ENCODE results near the gene CBLB. TPM values are rescaled to one million over a fixed set of nuclear protein-coding genes. Genes with fewer than 3 reads are reported as not detected.

Gene CBLB
- total RNA-seq, 2 donors from 2014 or later, result 28.2 to 62.8 TPM

GRCh38 chr3:105864212-105864611 lies 4.6 kb downstream of the CBLB start:
- no peaks in the 10 kb centered on the region for H3K4me1 ChIP-seq (replicated peaks)
- no peaks in the 10 kb centered on the region for H3K9me3 ChIP-seq
- no peaks in the 10 kb centered on the region for H3K27me3 ChIP-seq (replicated peaks; ENCODE audit: insufficient read depth)
- WGBS, result 87% methylated on average over 4 of the region's 4 CpGs
- no peak overlapping the region for H3K27ac ChIP-seq
- TF ChIP-seq CTCF (IDR thresholded peaks at IDR 0.05) (no peak), POLR2AphosphoS5 (IDR thresholded peaks at IDR 0.05) (no peak), POLR2A (IDR thresholded peaks at IDR 0.05) (no peak)
- no peak overlapping the region for H3K4me3 ChIP-seq
- intact Hi-C loops (cut with DNase I), result loop anchor here (10.0 kb wide), 2 partner anchors 169 to 481 kb away; no protein-coding TSS in a partner anchor
- DNase-seq (ENCODE audit: low spot score), result no peak
- no peaks in the 10 kb centered on the region for H3K36me3 ChIP-seq

DNA sequence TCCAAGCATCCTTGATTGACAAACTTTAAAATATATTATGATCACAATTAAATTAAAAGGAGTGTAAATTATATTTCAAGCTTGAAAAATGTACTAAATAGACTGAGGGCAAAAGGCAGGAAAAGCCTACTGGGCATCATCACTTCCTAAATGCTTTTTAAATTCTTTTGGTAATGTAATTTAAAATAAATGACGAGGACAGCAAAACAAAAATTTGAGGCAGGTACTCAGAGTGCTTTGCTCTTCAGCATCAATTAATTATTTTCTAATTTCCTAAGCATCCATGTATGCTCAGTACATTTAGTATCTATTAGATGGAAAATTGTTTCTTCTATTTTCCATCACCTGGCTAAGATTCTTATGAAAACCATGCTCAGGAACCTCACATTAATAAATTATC lies 5.2 kb downstream of the CBLB start:
- no peaks in the 10 kb centered on the region for H3K4me1 ChIP-seq (replicated peaks)
- H3K9me3 ChIP-seq, result no peaks in the 10 kb centered on the region
- H3K27ac ChIP-seq, result no peak overlapping the region
- no peak overlapping the region for H3K4me3 ChIP-seq
- intact Hi-C loops (cut with DNase I), result loop anchor here (10.0 kb wide), 2 partner anchors 169 to 481 kb away; no protein-coding TSS in a partner anchor
- 96% methylated on average over 1 of the region's 1 CpG for WGBS
- no peaks in the 10 kb centered on the region for H3K36me3 ChIP-seq
- DNase-seq (ENCODE audit: low spot score), result no peak
- H3K27me3 ChIP-seq (replicated peaks; ENCODE audit: insufficient read depth), result no peaks in the 10 kb centered on the region
- no peak for TF ChIP-seq POLR2AphosphoS5 (IDR thresholded peaks at IDR 0.05)
- TF ChIP-seq CTCF (IDR thresholded peaks at IDR 0.05), result no peak
- no peak for TF ChIP-seq POLR2A (IDR thresholded peaks at IDR 0.05)

DNA sequence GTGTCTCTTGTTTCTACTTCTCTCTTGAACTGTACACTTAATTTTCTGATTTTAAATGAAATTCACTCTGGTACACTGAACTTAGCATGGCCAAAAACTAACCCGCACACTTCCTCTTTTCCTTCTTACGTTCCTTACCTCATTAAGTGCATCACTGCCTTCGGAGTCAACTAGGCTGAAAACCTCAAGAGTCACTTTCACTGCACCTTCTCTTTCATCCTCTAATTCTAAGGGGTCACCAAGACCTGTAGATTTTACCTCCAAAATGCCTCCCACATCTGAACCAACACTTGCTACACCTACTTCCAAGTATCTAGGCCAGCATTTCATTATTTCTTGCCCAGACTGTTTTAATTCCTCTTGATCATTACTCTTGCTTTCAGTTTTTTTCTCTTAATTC lies 6.6 kb downstream of the CBLB start:
- H3K4me1 ChIP-seq (replicated peaks), result no peaks in the 10 kb centered on the region
- H3K27ac ChIP-seq, result no peak overlapping the region
- no peak overlapping the region for H3K4me3 ChIP-seq
- DNase-seq (ENCODE audit: low spot score), result no peak
- H3K9me3 ChIP-seq, result no peaks in the 10 kb centered on the region
- intact Hi-C loops (cut with DNase I), result loop anchor here (10.0 kb wide), 2 partner anchors 167 to 483 kb away; no protein-coding TSS in a partner anchor
- 88% methylated on average over 3 of the region's 3 CpGs for WGBS
- TF ChIP-seq POLR2AphosphoS5 (IDR thresholded peaks at IDR 0.05) (no peak), POLR2A (IDR thresholded peaks at IDR 0.05) (no peak), CTCF (IDR thresholded peaks at IDR 0.05) (no peak)
- H3K27me3 ChIP-seq (replicated peaks; ENCODE audit: insufficient read depth), result no peaks in the 10 kb centered on the region
- H3K36me3 ChIP-seq, result no peaks in the 10 kb centered on the region

DNA sequence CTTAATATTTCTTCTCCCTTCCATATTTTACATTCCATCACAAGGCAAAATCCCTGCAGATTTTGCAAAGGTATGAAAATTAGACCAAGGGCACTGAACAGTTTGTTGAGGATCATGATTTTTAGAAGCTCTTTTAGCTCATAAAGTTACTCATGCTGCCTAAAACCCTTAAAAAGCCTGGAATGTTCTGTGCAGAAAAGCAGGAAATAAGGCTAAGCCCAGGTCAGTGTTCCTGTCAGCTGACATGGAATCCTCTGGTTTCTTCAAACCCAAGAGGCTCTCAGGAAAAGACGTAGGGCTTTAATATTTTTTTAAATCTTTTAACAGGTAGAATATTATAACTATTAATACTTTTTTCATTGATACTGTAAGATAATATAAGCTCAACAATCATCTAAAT lies 8.2 kb downstream of the CBLB start:
- 66% methylated on average over 1 of the region's 1 CpG for WGBS
- Histone ChIP-seq H3K9me3 (no peaks in the 10 kb centered on the region), H3K4me3 (no peak overlapping the region), H3K27me3 (replicated peaks; ENCODE audit: insufficient read depth) (no peaks in the 10 kb centered on the region), H3K27ac (no peak overlapping the region), H3K4me1 (replicated peaks) (no peaks in the 10 kb centered on the region), H3K36me3 (no peaks in the 10 kb centered on the region)
- no peak for TF ChIP-seq POLR2AphosphoS5 (IDR thresholded peaks at IDR 0.05)
- no peak for TF ChIP-seq CTCF (IDR thresholded peaks at IDR 0.05)
- no peak for TF ChIP-seq POLR2A (IDR thresholded peaks at IDR 0.05)
- intact Hi-C loops (cut with DNase I), result loop anchor here (10.0 kb wide), 2 partner anchors 166 to 484 kb away; no protein-coding TSS in a partner anchor
- no peak for DNase-seq (ENCODE audit: low spot score)

DNA sequence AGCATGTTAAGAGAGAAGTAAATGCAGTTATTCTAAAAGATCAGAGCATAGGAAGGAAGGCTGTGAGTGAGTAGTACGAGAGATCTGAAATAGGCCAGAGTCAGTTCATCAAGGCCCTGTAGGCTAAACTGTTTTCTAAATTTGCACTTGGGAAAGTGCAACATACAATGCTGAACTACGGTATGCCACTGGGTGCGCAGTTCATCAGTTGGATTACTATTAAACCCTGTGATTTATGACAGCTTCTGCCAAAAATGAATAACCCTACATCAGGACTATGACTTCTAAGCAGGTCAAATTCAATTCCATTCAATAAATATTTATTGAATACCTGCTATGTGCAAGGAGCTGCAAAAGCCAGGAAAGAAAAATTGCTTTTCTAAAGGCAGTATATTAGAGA lies 10.8 kb downstream of the CBLB start:
- TF ChIP-seq POLR2AphosphoS5 (IDR thresholded peaks at IDR 0.05) (no peak), POLR2A (IDR thresholded peaks at IDR 0.05) (no peak)
- Histone ChIP-seq H3K36me3 (no peaks in the 10 kb centered on the region), H3K27ac (no peak overlapping the region), H3K4me1 (replicated peaks) (no peaks in the 10 kb centered on the region), H3K27me3 (replicated peaks; ENCODE audit: insufficient read depth) (no peaks in the 10 kb centered on the region), H3K9me3 (no peaks in the 10 kb centered on the region), H3K4me3 (no peak overlapping the region)
- 94% methylated on average over 3 of the region's 3 CpGs for WGBS
- intact Hi-C loops (cut with DNase I), result no loop called here
- DNase-seq (ENCODE audit: low spot score), result no peak

Data from prostate gland (tissue), 2 donors.